Measurements from ENCODE around the gene HTR7.

Gene HTR7

DNA sequence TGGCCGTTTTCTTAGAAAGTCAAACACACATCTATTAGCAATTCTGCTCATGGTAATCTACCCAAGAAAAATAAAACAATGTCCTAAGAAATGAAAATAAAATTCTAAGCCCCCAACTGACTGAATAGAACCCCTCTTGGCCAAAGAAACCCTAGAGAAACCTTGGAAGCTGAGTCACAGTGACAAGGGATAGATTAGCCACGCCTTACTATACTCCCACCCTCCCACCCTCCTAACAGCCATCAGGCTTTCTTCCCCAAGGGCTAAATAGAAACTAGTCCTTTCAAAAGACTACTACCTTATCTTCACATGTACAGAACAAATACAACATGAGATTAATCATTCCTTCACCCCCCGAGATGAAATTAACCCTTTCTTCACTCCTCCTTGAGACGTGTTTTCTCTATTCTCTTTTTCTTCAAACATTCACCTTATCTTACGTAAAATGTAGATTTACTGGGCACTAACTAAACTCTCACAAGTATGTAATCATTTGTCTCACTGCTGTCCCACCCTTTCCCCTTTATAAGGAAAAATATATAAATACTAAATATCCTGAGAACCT is 57.5 kb downstream of the HTR7 start:
- Histone ChIP-seq H3K4me1 (ENCODE audit: control insufficient read depth, insufficient read depth, low read length) (no peaks in the 10 kb centered on the region), H3K36me3 (ENCODE audit: insufficient read depth, low read length) (no peaks in the 10 kb centered on the region), H3K4me3 (ENCODE audit: low read length) (no peak overlapping the region), H3K9ac (ENCODE audit: low read depth, low read length) (no peak overlapping the region), H3K27me3 (ENCODE audit: control insufficient read depth, insufficient read depth, low read length) (no peaks in the 10 kb centered on the region), H3K9me3 (replicated peaks; ENCODE audit: low read length) (no peaks in the 10 kb centered on the region), H3K4me2 (ENCODE audit: low read length) (no peak overlapping the region)

DNA sequence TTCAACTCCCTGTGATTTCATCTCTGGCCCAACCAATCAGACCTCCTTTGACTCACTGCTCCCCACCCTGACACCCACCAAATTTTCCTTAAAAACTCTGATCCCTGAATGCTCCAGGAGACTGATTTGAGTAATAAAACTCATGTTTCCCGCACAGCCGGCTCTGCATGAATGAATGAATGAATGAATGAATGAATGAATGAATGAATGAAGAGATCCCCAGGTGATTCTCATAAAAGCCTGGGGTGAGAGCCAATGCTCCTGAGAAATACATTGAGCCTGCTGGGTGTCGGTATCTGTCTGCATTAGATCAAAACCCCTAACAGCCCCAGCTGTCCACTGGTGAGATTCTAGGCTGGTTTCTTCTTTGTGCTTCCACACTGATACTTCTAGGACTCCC is 58.7 kb downstream of the HTR7 start:
- no peak overlapping the region for H3K4me2 ChIP-seq (ENCODE audit: low read length)

DNA sequence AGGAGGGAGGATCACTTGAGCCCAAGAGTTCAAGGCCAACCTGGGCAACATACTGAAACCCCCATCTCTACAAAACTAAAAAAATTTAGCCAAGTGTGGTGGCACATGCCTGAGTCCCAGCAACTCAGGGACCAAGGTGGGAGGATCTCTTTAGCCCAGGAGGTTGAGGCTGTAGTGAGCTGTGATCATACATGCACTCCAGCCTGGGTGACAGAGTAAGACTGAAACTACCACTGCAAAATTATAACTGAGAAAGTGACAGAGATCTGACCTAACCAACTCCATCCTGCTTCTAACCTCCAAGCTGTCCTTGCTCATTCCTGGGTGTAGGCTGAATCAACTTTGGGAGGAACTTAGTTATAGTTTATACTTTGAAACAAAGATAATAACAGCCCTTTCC is 59.4 kb downstream of the HTR7 start:
- no peak overlapping the region for H3K4me3 ChIP-seq (ENCODE audit: low read length)
- H3K9ac ChIP-seq (ENCODE audit: low read depth, low read length) = no peak overlapping the region
- no peaks in the 10 kb centered on the region for H3K36me3 ChIP-seq (ENCODE audit: insufficient read depth, low read length)
- no peaks in the 10 kb centered on the region for H3K4me1 ChIP-seq (ENCODE audit: control insufficient read depth, insufficient read depth, low read length)
- H3K4me2 ChIP-seq (ENCODE audit: low read length) = no peak overlapping the region
- no peaks in the 10 kb centered on the region for H3K27me3 ChIP-seq (ENCODE audit: control insufficient read depth, insufficient read depth, low read length)
- no peaks in the 10 kb centered on the region for H3K9me3 ChIP-seq (replicated peaks; ENCODE audit: low read length)

More for the DNA sequence above, 58.7 kb downstream of the HTR7 start:
- Histone ChIP-seq H3K9ac (ENCODE audit: low read depth, low read length) (no peak overlapping the region), H3K4me3 (ENCODE audit: low read length) (no peak overlapping the region), H3K27me3 (ENCODE audit: control insufficient read depth, insufficient read depth, low read length) (no peaks in the 10 kb centered on the region), H3K4me1 (ENCODE audit: control insufficient read depth, insufficient read depth, low read length) (no peaks in the 10 kb centered on the region), H3K36me3 (ENCODE audit: insufficient read depth, low read length) (no peaks in the 10 kb centered on the region), H3K9me3 (replicated peaks; ENCODE audit: low read length) (no peaks in the 10 kb centered on the region)

DNA sequence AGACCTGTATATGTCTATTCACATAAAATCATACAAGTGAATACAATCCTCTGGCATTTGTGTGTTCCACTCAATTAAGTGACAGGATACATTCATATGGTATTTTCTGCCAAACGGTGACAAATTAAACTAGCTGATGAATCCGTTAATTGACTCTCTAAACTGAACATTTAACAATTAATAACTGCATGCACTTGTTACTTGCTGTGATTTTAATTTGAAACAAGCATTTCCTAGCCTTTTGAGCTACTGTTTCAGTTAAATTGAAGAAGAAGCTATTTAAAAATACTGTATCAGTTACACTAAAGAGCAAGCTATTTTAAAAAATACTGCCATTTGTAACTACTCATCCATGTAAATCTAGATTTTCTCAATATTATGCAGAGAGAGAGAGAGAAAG is 67.4 kb downstream of the HTR7 start:
- H3K4me1 ChIP-seq (ENCODE audit: control insufficient read depth, insufficient read depth, low read length) = no peaks in the 10 kb centered on the region
- no peak overlapping the region for H3K4me3 ChIP-seq (ENCODE audit: low read length)
- no peaks in the 10 kb centered on the region for H3K9me3 ChIP-seq (replicated peaks; ENCODE audit: low read length)
- no peaks in the 10 kb centered on the region for H3K27me3 ChIP-seq (ENCODE audit: control insufficient read depth, insufficient read depth, low read length)
- no peak overlapping the region for H3K9ac ChIP-seq (ENCODE audit: low read depth, low read length)
- no peak overlapping the region for H3K4me2 ChIP-seq (ENCODE audit: low read length)
- H3K36me3 ChIP-seq (ENCODE audit: insufficient read depth, low read length) = no peaks in the 10 kb centered on the region

DNA sequence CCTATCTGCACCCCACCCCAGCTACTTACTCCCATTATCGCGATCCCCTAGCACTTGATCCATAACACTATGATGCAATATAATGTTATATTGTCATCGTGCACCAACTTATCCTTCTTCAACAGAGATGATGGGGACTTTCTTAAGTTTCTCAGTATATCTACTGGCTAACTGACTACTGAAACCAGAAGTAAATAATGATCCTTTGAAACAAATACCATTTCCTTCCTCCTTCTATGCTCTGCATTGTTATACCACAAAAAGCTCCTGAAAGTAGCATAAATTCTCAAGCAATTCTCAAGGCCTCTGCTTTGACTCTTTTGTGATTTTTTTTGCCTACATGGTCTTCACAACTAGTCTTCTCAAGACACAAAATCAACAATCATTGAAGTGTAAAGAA is 68.9 kb downstream of the HTR7 start:
- Histone ChIP-seq H3K4me1 (ENCODE audit: control insufficient read depth, insufficient read depth, low read length) (no peaks in the 10 kb centered on the region), H3K27me3 (ENCODE audit: control insufficient read depth, insufficient read depth, low read length) (no peaks in the 10 kb centered on the region)

DNA sequence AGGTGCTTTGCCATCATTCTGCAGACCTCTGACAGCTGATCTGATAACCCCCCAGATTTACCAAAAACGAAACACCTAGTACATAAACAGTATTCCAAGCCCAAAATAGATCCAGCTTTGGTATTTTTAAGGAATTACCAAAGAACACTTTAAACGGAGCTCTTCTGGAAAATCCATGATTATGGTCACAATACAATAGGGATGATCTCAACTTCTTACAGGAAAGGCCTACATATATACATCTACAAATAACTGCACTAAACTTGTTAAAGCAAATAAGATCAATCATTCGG is 69.7 kb downstream of the HTR7 start:
- Histone ChIP-seq H3K9me3 (replicated peaks; ENCODE audit: low read length) (no peaks in the 10 kb centered on the region), H3K9ac (ENCODE audit: low read depth, low read length) (no peak overlapping the region)

More for the DNA sequence above, 68.9 kb downstream of the HTR7 start:
- Histone ChIP-seq H3K9ac (ENCODE audit: low read depth, low read length) (no peak overlapping the region), H3K36me3 (ENCODE audit: insufficient read depth, low read length) (no peaks in the 10 kb centered on the region), H3K4me2 (ENCODE audit: low read length) (no peak overlapping the region), H3K9me3 (replicated peaks; ENCODE audit: low read length) (no peaks in the 10 kb centered on the region), H3K4me3 (ENCODE audit: low read length) (no peak overlapping the region)

DNA sequence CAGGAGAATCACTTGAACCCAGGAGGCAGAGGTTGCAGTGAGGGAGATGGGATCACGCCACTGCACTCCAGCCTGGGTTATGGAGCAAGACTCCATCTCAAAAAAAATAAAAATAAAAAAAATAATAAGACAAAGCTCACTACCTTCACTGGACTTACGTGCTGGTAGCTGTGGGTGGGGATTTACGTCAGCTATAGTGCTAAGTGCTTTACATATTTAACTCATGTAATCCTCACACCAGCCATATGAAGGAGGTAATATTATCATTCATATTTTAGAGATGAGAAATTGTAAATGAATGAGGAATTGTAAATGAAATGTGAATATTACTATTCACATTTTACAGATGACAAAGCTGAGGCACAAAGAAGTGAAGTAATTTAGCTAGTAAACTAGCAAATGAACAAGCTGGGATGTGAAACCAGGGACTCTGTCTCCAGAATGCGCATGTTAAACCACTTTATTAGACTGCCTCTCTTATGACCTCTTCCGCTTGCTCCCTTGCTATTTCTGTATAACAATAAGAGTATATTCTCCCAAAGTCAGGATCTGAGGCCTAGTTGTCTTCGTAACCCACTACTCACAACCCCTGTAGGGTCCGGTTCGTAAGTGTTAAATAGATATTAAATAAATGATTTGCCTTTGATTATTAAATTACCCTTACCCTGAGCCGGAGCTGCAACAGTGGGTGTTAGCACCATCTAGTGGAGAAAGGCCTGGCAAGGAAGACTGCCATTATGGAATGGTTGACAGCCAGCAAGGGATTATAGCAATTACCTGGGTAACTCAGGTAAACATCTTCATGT is 70.2 kb downstream of the HTR7 start:
- Histone ChIP-seq H3K36me3 (ENCODE audit: insufficient read depth, low read length) (no peaks in the 10 kb centered on the region), H3K27me3 (ENCODE audit: control insufficient read depth, insufficient read depth, low read length) (no peaks in the 10 kb centered on the region), H3K4me2 (ENCODE audit: low read length) (no peak overlapping the region), H3K4me1 (ENCODE audit: control insufficient read depth, insufficient read depth, low read length) (no peaks in the 10 kb centered on the region), H3K9ac (ENCODE audit: low read depth, low read length) (no peak overlapping the region), H3K4me3 (ENCODE audit: low read length) (no peak overlapping the region), H3K9me3 (replicated peaks; ENCODE audit: low read length) (no peaks in the 10 kb centered on the region)

More for the DNA sequence above, 69.7 kb downstream of the HTR7 start:
- Histone ChIP-seq H3K4me2 (ENCODE audit: low read length) (no peak overlapping the region), H3K4me3 (ENCODE audit: low read length) (no peak overlapping the region), H3K4me1 (ENCODE audit: control insufficient read depth, insufficient read depth, low read length) (no peaks in the 10 kb centered on the region), H3K27me3 (ENCODE audit: control insufficient read depth, insufficient read depth, low read length) (no peaks in the 10 kb centered on the region), H3K36me3 (ENCODE audit: insufficient read depth, low read length) (no peaks in the 10 kb centered on the region)

DNA sequence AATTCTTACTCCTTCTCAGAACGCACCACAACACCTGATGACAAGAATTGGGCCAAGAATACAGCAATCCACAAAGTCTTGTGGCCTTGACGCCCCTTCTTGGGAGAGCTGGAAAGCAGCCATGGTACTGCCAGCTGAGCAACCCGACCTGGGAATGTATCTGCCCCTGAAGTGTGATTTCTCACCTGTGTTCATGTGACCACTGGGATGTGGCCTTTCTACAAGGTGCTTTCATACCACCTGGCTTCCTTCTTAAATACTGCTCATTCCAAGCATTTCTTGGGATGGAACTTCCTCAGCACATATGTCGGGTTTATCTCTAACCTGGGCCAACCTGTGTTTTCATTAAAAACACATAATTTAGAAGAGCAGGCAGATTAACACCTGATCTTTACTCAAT is 72.1 kb downstream of the HTR7 start:
- Histone ChIP-seq H3K4me2 (ENCODE audit: low read length) (no peak overlapping the region), H3K9ac (ENCODE audit: low read depth, low read length) (no peak overlapping the region), H3K27me3 (ENCODE audit: control insufficient read depth, insufficient read depth, low read length) (no peaks in the 10 kb centered on the region), H3K4me1 (ENCODE audit: control insufficient read depth, insufficient read depth, low read length) (no peaks in the 10 kb centered on the region), H3K4me3 (ENCODE audit: low read length) (no peak overlapping the region), H3K9me3 (replicated peaks; ENCODE audit: low read length) (no peaks in the 10 kb centered on the region), H3K36me3 (ENCODE audit: insufficient read depth, low read length) (no peaks in the 10 kb centered on the region)

DNA sequence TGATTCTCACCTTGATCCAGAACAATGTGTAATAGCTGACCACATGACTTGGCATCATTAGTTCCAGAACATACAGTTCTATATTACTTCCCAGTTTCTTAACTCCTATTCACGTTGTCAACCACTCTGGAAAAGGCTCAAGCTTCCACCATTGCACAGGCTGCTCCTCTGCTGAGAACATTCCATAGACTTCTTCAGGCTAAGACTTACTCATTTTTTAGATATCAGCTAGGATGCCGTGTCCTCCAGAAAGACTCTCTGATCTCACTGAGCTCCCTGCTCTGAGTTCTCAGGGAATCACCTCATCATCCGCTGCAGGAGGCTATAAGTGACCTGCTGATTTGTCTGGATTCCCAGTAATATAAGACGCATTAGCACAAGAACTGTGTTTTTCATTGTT is 73.1 kb downstream of the HTR7 start:
- Histone ChIP-seq H3K9me3 (replicated peaks; ENCODE audit: low read length) (no peaks in the 10 kb centered on the region), H3K27me3 (ENCODE audit: control insufficient read depth, insufficient read depth, low read length) (no peaks in the 10 kb centered on the region), H3K4me2 (ENCODE audit: low read length) (no peak overlapping the region), H3K9ac (ENCODE audit: low read depth, low read length) (no peak overlapping the region), H3K4me1 (ENCODE audit: control insufficient read depth, insufficient read depth, low read length) (no peaks in the 10 kb centered on the region), H3K36me3 (ENCODE audit: insufficient read depth, low read length) (no peaks in the 10 kb centered on the region), H3K4me3 (ENCODE audit: low read length) (no peak overlapping the region)

DNA sequence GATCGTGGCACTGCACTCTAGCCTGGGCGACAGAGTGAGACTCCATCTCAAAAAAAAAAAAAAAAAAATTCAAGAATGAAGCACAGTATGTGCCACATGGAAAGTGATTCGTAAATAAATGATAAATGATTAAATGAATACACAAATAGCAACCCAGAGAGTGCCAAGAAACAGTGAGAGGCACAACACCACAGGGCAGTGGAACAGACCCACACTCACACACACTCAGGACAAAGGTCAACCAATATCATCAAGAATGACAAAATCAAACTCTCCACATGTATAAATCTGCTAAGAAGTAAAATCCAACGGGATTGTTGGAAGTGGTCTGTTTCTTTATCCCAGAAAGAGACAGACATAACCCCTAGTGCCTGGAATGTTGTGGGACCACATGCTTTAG is 77.4 kb downstream of the HTR7 start:
- Histone ChIP-seq H3K9ac (ENCODE audit: low read depth, low read length) (no peak overlapping the region), H3K4me1 (ENCODE audit: control insufficient read depth, insufficient read depth, low read length) (peaks cover under 1% of the 10 kb centered on the region), H3K36me3 (ENCODE audit: insufficient read depth, low read length) (no peaks in the 10 kb centered on the region), H3K9me3 (replicated peaks; ENCODE audit: low read length) (no peaks in the 10 kb centered on the region), H3K4me2 (ENCODE audit: low read length) (no peak overlapping the region), H3K27me3 (ENCODE audit: control insufficient read depth, insufficient read depth, low read length) (no peaks in the 10 kb centered on the region), H3K4me3 (ENCODE audit: low read length) (no peak overlapping the region)

DNA sequence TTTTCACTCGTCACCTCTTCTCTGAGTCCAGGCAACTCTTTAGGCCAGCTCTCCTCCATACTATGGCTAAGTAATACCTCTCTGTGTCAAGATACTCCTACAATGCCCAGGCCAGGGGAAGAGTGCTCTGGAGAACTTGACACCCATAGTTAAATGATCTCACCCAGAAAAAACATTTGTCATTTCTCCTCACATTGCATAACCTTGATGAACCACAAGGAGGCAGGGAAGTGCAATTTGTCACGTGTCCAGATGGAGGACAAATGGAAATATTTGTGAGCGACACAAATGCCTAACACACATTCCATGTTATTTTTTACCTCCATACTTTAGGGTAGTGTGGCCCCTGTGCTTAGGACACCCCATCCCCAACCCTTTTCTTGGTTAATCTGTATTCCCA is 78.3 kb downstream of the HTR7 start:
- H3K27me3 ChIP-seq (ENCODE audit: control insufficient read depth, insufficient read depth, low read length) = no peaks in the 10 kb centered on the region
- no peak overlapping the region for H3K4me2 ChIP-seq (ENCODE audit: low read length)
- H3K4me3 ChIP-seq (ENCODE audit: low read length) = no peak overlapping the region
- no peak overlapping the region for H3K9ac ChIP-seq (ENCODE audit: low read depth, low read length)
- no peaks in the 10 kb centered on the region for H3K9me3 ChIP-seq (replicated peaks; ENCODE audit: low read length)
- no peaks in the 10 kb centered on the region for H3K36me3 ChIP-seq (ENCODE audit: insufficient read depth, low read length)
- peaks cover 5% of the 10 kb centered on the region for H3K4me1 ChIP-seq (ENCODE audit: control insufficient read depth, insufficient read depth, low read length)

DNA sequence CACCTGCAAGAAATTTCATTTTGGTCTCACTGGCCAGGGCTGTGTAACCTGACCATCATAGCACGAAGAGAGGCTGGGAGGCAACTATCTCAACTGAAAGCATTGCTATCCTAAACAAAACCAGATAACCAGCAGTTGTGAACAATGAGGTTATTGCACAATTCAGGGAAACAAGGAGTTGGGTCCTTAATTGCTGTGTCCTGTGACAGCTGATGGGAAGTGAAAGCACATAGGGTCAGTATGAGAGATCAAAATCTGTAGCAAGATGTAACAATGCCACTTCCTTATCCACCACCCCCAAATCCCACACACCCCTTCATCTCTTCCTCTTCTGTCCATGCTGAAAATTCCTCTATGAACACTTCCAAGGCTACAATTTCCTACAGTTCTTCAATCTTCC is 80.2 kb downstream of the HTR7 start:
- Histone ChIP-seq H3K4me3 (ENCODE audit: low read length) (no peak overlapping the region), H3K27me3 (ENCODE audit: control insufficient read depth, insufficient read depth, low read length) (no peaks in the 10 kb centered on the region)

More for the DNA sequence above, 80.2 kb downstream of the HTR7 start:
- no peak overlapping the region for H3K4me2 ChIP-seq (ENCODE audit: low read length)
- no peaks in the 10 kb centered on the region for H3K36me3 ChIP-seq (ENCODE audit: insufficient read depth, low read length)
- H3K4me1 ChIP-seq (ENCODE audit: control insufficient read depth, insufficient read depth, low read length) = peaks cover 5% of the 10 kb centered on the region
- no peaks in the 10 kb centered on the region for H3K9me3 ChIP-seq (replicated peaks; ENCODE audit: low read length)
- no peak overlapping the region for H3K9ac ChIP-seq (ENCODE audit: low read depth, low read length)

All from skeletal muscle satellite cell (primary cell).